H1 (cell line): ENCODE results near the gene CACNA2D1. TPM values are rescaled to one million over a fixed set of nuclear protein-coding genes. Genes with fewer than 3 reads are reported as not detected.

Experiments
- CTCF ChIA-PET: fragments of 300-600 bp; sonication (Branson Sonifier 250); formaldehyde crosslinking; loops from one replicate; lab custom pipeline; 2021; ENCODE audit not compliant: partially characterized antibody; lab: Charles Lee
- POLR2A ChIA-PET: fragments of 300-600 bp; sonication (Branson Sonifier 250); formaldehyde crosslinking; loops from one replicate; lab custom pipeline; 2021; ENCODE audit warnings: inconsistent platforms; ENCODE audit not compliant: partially characterized antibody; lab: Charles Lee
- DNase-seq, 2 experiments: peaks; one replicate each; pipeline versions ENCODE4 v3.0.0 to v3.0.0-alpha.2; 2010 to 2022; ENCODE audit warnings: low spot score in 2 of 2, low read depth in 1 of 2, mixed read lengths in 1 of 2
- FAIRE-seq: peaks from 2 replicates; lab custom pipeline; 2011; peaks lifted over from hg19 to GRCh38; lab: Jason Lieb, UNC
- H2AFZ ChIP-seq: 2 replicates; pipeline ENCODE4 v1.8.1; 2012; ENCODE audit warnings: low read length, inconsistent platforms
- H2AK5ac ChIP-seq: 2 replicates; pipeline ENCODE4 v1.6.1; 2013; ENCODE audit warnings: low read depth, low read length
- H2BK120ac ChIP-seq: replicated peaks from 2 replicates; pipeline ENCODE3; 2013; ENCODE audit warnings: low read depth, low read length, inconsistent platforms
- H2BK12ac ChIP-seq: 2 replicates; pipeline ENCODE4 v1.6.1; 2013; ENCODE audit warnings: low read depth, low read length
- H2BK15ac ChIP-seq: 2 replicates; pipeline ENCODE4 v1.6.1; 2013; ENCODE audit warnings: low read length
- H2BK20ac ChIP-seq: 2 replicates; pipeline ENCODE4 v1.6.1; 2013; ENCODE audit warnings: low read length
- H2BK5ac ChIP-seq: 2 replicates; pipeline ENCODE4 v1.6.1; 2013; ENCODE audit warnings: low read depth, low read length
- H3K14ac ChIP-seq: 2 replicates; pipeline ENCODE4 v1.6.1; 2013; ENCODE audit warnings: inconsistent platforms; ENCODE audit not compliant: insufficient read length
- H3K18ac ChIP-seq: 2 replicates; pipeline ENCODE4 v1.6.1; 2013; ENCODE audit warnings: low read length; ENCODE audit errors: extremely low read depth
- H3K23ac ChIP-seq: 2 replicates; pipeline ENCODE4 v1.6.1; 2013; ENCODE audit warnings: inconsistent platforms; ENCODE audit not compliant: insufficient read length
- H3K23me2 ChIP-seq: 2 replicates; pipeline ENCODE4 v1.6.1; 2013; ENCODE audit warnings: low read depth, low read length
- H3K27ac ChIP-seq: 2 replicates; pipeline ENCODE4 v1.6.1; 2011; ENCODE audit warnings: low read depth, low read length, inconsistent platforms
- H3K27me3 ChIP-seq, 4 experiments: replicated peaks in 1 of 4; 1 replicate in 1 of 4; 2 replicates in 3 of 4; pipeline versions ENCODE4 v1.6.1 to v1.8.1; 2011 to 2013; ENCODE audit warnings: low read length in 3 of 4, mild to moderate bottlenecking in 3 of 4, inconsistent platforms in 2 of 4, mixed read lengths in 2 of 4, moderate library complexity in 1 of 4; ENCODE audit not compliant: control insufficient read depth in 3 of 4, insufficient read depth in 3 of 4; ENCODE audit errors: extremely low read depth in 1 of 4
- H3K36me3 ChIP-seq, 4 experiments: 2 replicates each; pipeline versions ENCODE4 v1.6.1 to v1.8.1; 2011 to 2013; ENCODE audit warnings: mild to moderate bottlenecking in 4 of 4, low read length in 3 of 4, moderate library complexity in 2 of 4, control low read depth in 1 of 4, inconsistent platforms in 1 of 4; ENCODE audit not compliant: insufficient read depth in 4 of 4, control insufficient read depth in 2 of 4
- H3K4ac ChIP-seq: replicated peaks from 2 replicates; pipeline ENCODE3; 2013; ENCODE audit warnings: low read length, low read depth, mixed read lengths, inconsistent platforms; ENCODE audit not compliant: insufficient read length
- H3K4me1 ChIP-seq, 4 experiments: replicated peaks in 1 of 4; 1 replicate in 1 of 4; 2 replicates in 3 of 4; pipeline versions ENCODE4 v1.6.1 to v1.8.1; 2011 to 2013; ENCODE audit warnings: low read length in 3 of 4, inconsistent platforms in 2 of 4, mixed read lengths in 1 of 4; ENCODE audit not compliant: insufficient read depth in 4 of 4, control insufficient read depth in 3 of 4
- H3K4me2 ChIP-seq, 2 experiments: 2 replicates each; pipeline versions ENCODE4 v1.6.1 to v1.8.1; 2011 to 2013; ENCODE audit warnings: low read depth in 2 of 2, low read length in 2 of 2, control low read depth in 1 of 2, inconsistent platforms in 1 of 2, mild to moderate bottlenecking in 1 of 2; ENCODE audit not compliant: insufficient read depth in 1 of 2
- H3K4me3 ChIP-seq, 4 experiments: fragments of 200-600, 300-600 bp in 1 of 4; sonication (generic), shearing (Covaris generic), sonication (Bioruptor Twin) in 1 of 4; 2 replicates each; pipeline versions ENCODE4 v1.5.1 to v1.8.1; 2011 to 2016; ENCODE audit warnings: low read length in 4 of 4, low read depth in 3 of 4, control low read depth in 2 of 4, inconsistent platforms in 2 of 4, mild to moderate bottlenecking in 2 of 4, mixed read lengths in 1 of 4, moderate library complexity in 1 of 4; ENCODE audit not compliant: insufficient read depth in 2 of 4; ENCODE audit errors: extremely low read depth in 1 of 4
- H3K56ac ChIP-seq: replicated peaks from 2 replicates; pipeline ENCODE3; 2013; ENCODE audit warnings: low read depth, mild to moderate bottlenecking, mixed read lengths, low read length, inconsistent platforms; ENCODE audit not compliant: insufficient read length
- H3K79me1 ChIP-seq: 2 replicates; pipeline ENCODE4 v1.6.1; 2013; ENCODE audit warnings: low read depth, low read length, control low read depth
- H3K79me2 ChIP-seq, 2 experiments: 2 replicates each; pipeline versions ENCODE4 v1.6.1 to v1.8.1; 2012 to 2013; ENCODE audit warnings: low read length in 2 of 2, mild to moderate bottlenecking in 2 of 2, inconsistent platforms in 1 of 2; ENCODE audit not compliant: insufficient read depth in 2 of 2, control insufficient read depth in 1 of 2
- H3K9ac ChIP-seq, 4 experiments: replicated peaks in 1 of 4; 1 replicate in 1 of 4; 2 replicates in 3 of 4; pipeline versions ENCODE4 v1.6.1 to v1.8.1; 2011 to 2013; ENCODE audit warnings: low read depth in 3 of 4, low read length in 3 of 4, control low read depth in 2 of 4, mild to moderate bottlenecking in 2 of 4, moderate library complexity in 2 of 4, inconsistent platforms in 1 of 4; ENCODE audit errors: extremely low read depth in 1 of 4
- H3K9me3 ChIP-seq, 2 experiments: 2 replicates each; pipeline versions ENCODE4 v1.6.1 to v1.8.1; 2012 to 2013; ENCODE audit warnings: mild to moderate bottlenecking in 2 of 2, moderate library complexity in 2 of 2, control low read depth in 1 of 2, inconsistent platforms in 1 of 2, low read depth in 1 of 2, low read length in 1 of 2, mixed read lengths in 1 of 2; ENCODE audit not compliant: insufficient read depth in 2 of 2
- H4K20me1 ChIP-seq, 2 experiments: replicated peaks in 1 of 2; 2 replicates each; pipeline versions ENCODE3 to v1.8.1; 2011 to 2013; ENCODE audit warnings: inconsistent platforms in 2 of 2, low read length in 2 of 2, mild to moderate bottlenecking in 1 of 2; ENCODE audit not compliant: insufficient read depth in 2 of 2, control insufficient read depth in 1 of 2
- H4K5ac ChIP-seq: 2 replicates; pipeline ENCODE4 v1.6.1; 2013; ENCODE audit warnings: low read length, low read depth, mixed read lengths, inconsistent platforms; ENCODE audit not compliant: insufficient read length
- H4K8ac ChIP-seq: 2 replicates; pipeline ENCODE4 v1.8.0; 2013; ENCODE audit warnings: mild to moderate bottlenecking, moderate library complexity, low read length, inconsistent platforms; ENCODE audit not compliant: insufficient read depth; ENCODE audit errors: extremely low read depth
- H4K91ac ChIP-seq: replicated peaks from 2 replicates; pipeline ENCODE3; 2013; ENCODE audit warnings: low read length, mixed read lengths, inconsistent platforms; ENCODE audit not compliant: insufficient read length
- BCL11A ChIP-seq, 2 experiments: IDR thresholded peaks; one replicate each; pipeline ENCODE4 v1.6.1; 2011; ENCODE audit warnings: low read depth in 2 of 2, low read length in 2 of 2, mild to moderate bottlenecking in 2 of 2
- NANOG ChIP-seq: IDR thresholded peaks from 2 replicates; pipeline ENCODE4 v1.6.1; 2011; ENCODE audit warnings: low read length, low read depth, mild to moderate bottlenecking, inconsistent platforms; ENCODE audit not compliant: insufficient read depth, poor library complexity, severe bottlenecking
- ZNF274 ChIP-seq: IDR thresholded peaks from 2 replicates; pipeline ENCODE4 v1.7.0; 2012; ENCODE audit warnings: low read length, borderline replicate concordance; ENCODE audit errors: extremely low read depth
- WGBS, 2 experiments: shearing (Covaris generic) in 1 of 2; methylation state at CpG; one replicate each; pipeline versions ENCODE4 v1.1.6 to v1.1.7; 2013 to 2015; ENCODE audit warnings: low lambda C conversion rate in 2 of 2, mixed read lengths in 2 of 2, inconsistent platforms in 1 of 2, low coverage in 1 of 2, missing lambda C conversion rate in 1 of 2; ENCODE audit not compliant: insufficient replicate concordance in 2 of 2, insufficient coverage in 1 of 2, insufficient read length in 1 of 2; ENCODE audit errors: extremely low coverage in 1 of 2, missing lambda C conversion rate in 1 of 2; 5-methylcytosine and 5-hydroxymethylcytosine counted together
- polyA plus RNA-seq, 7 experiments: library from polyadenylated mRNA; depleted of rRNA in 3 of 7; stranded (reverse) in 5 of 7; unstranded in 2 of 7; fragments of >200 nt in 5 of 7; fragments of 200-250 nt in 2 of 7; gene quantifications; 1 replicate in 5 of 7; 2 replicates in 1 of 7; 4 replicates in 1 of 7; pipeline versions ENCODE4 v1.2.1 to v1.2.3, GENCODE V29; 2011 to 2013; ENCODE audit warnings: missing spikeins in 2 of 7, mixed read lengths in 2 of 7
- total RNA-seq: library from RNA; stranded (reverse); fragmentation: NEBNext Ultra II Directional; extraction: Animal tissue kit (Norgen Biotek cat#: 25700); gene quantifications from 2 replicates; pipeline ENCODE4 v1.2.1, GENCODE V29; 2021
- TF ChIP-seq, protein P1 (sequence below): IDR thresholded peaks from 2 replicates; pipeline ENCODE4 v1.6.1; 2012; ENCODE audit warnings: low read length, inconsistent platforms

The CACNA2D1 gene
- total and polyA plus RNA-seq, 2 of the 8 experiments (the other 6 are each of a cell fraction or from before 2014, with no cell fraction given), result 4.3 to 27.3 TPM

- DNase-seq, result no peak
- no peak overlapping the region for H2BK15ac ChIP-seq
- ChIA-PET POLR2A (no interaction called here), CTCF (interaction anchor here (0.6 to 1.5 kb wide), 8 partner anchors 21 to 962 kb away, joined by 3 to 7 read pairs (median 3); no protein-coding TSS in a partner anchor)
- no peak overlapping the region for H4K8ac ChIP-seq
- H4K91ac ChIP-seq, result no peak overlapping the region
- no peak overlapping the region for H3K4ac ChIP-seq
- H3K18ac ChIP-seq, result no peak overlapping the region
- no peak overlapping the region for H3K56ac ChIP-seq
- peak overlapping the region; percentile 82 to 94; a peak in 3 of 4 replicates for H3K4me2 ChIP-seq
- H3K4me1 ChIP-seq, result peaks cover 0 to 7% (median 5%) of the 10 kb centered on the region in 4 experiments; a peak in 4 of 7 replicates
- no peak overlapping the region for H3K27ac ChIP-seq
- peaks cover 0 to 21% of the 10 kb centered on the region in 2 experiments; a peak in 3 of 4 replicates for H3K79me2 ChIP-seq
- H3K9ac ChIP-seq, result no peak overlapping the region
- no peaks in the 10 kb centered on the region for H3K27me3 ChIP-seq
- H3K4me3 ChIP-seq, result peak overlapping the region in 1 of 4 experiments; percentile 94; a peak in 4 of 8 replicates
- H3K14ac ChIP-seq, result no peak overlapping the region
- H3K79me1 ChIP-seq, result no peaks in the 10 kb centered on the region
- no peak overlapping the region for H2BK5ac ChIP-seq
- H3K23me2 ChIP-seq, result peaks cover 15% of the 10 kb centered on the region
- TF ChIP-seq ZNF274 (no peak), BCL11A (IDR thresholded peaks at IDR 0.05; ENCODE audit: low read depth in 2 of 2, low read length in 2 of 2) (no peak), NANOG (peak; percentile 42)
- TF ChIP-seq, protein P1, sequence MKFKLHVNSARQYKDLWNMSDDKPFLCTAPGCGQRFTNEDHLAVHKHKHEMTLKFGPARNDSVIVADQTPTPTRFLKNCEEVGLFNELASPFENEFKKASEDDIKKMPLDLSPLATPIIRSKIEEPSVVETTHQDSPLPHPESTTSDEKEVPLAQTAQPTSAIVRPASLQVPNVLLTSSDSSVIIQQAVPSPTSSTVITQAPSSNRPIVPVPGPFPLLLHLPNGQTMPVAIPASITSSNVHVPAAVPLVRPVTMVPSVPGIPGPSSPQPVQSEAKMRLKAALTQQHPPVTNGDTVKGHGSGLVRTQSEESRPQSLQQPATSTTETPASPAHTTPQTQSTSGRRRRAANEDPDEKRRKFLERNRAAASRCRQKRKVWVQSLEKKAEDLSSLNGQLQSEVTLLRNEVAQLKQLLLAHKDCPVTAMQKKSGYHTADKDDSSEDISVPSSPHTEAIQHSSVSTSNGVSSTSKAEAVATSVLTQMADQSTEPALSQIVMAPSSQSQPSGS, result no peak
- H3K23ac ChIP-seq, result no peak overlapping the region
- H4K20me1 ChIP-seq, result no peaks in the 10 kb centered on the region
- no peak overlapping the region for H2BK20ac ChIP-seq
- no peak overlapping the region for H4K5ac ChIP-seq
- no peak overlapping the region for H2AK5ac ChIP-seq
- no peak overlapping the region for H2BK12ac ChIP-seq
- H3K36me3 ChIP-seq, result no peaks in the 10 kb centered on the region
- no peaks in the 10 kb centered on the region for H3K9me3 ChIP-seq
- H2BK120ac ChIP-seq, result no peak overlapping the region
- 11% methylated on average over 3 of the region's 3 CpGs; no CpG with 5 or more reads in 1 of the 2 experiments for WGBS, 2 experiments
- no peak overlapping the region for H2AFZ ChIP-seq
- no peak for FAIRE-seq
Measured at GRCh38 chr7:82445271-82445670, 1.7 kb upstream of the CACNA2D1 start.
